Measurements from ENCODE around the gene ALOX5.
"Not testable (repeated sequence)": the region's sequence is repeated elsewhere in the genome, so short reads cannot be mapped to it uniquely, and the experiment has no call there.

ALOX5 gene

GRCh38 chr10:45373576-45374349, at the start of gene ALOX5:
Gene ALOX5, plus strand, starts transcription at chr10:45374216. Its CDS starts 64 bp downstream, at chr10:45374280.
- peak; percentile 78 to 89 for DNase-seq

- no peak for DNase-seq
These were observed 48.9 kb upstream of the ALOX5 start for GRCh38 chr10:45325116-45325515.

- DNase-seq = not testable (repeated sequence)
These were observed 47.2 kb upstream of the ALOX5 start for GRCh38 chr10:45326864-45327263.

GRCh38 chr10:45331824-45332223, 42.2 kb upstream of the ALOX5 start:
- not testable (repeated sequence) for DNase-seq

- no peak for DNase-seq
These were observed 34.1 kb upstream of the ALOX5 start for GRCh38 chr10:45339894-45340293.

- not testable (repeated sequence) for DNase-seq
These were observed 33.6 kb upstream of the ALOX5 start for GRCh38 chr10:45340420-45340819.

- not testable (repeated sequence) for DNase-seq
These were observed 27.2 kb upstream of the ALOX5 start for GRCh38 chr10:45346652-45347335.

- DNase-seq = not testable (repeated sequence)
These were observed 26.6 kb upstream of the ALOX5 start for GRCh38 chr10:45347464-45347863.

- not testable (repeated sequence) for DNase-seq
These were observed 25.7 kb upstream of the ALOX5 start for GRCh38 chr10:45348196-45348765.

GRCh38 chr10:45353186-45353585, 20.8 kb upstream of the ALOX5 start:
- DNase-seq = no peak

GRCh38 chr10:45354261-45354660, 19.8 kb upstream of the ALOX5 start:
- DNase-seq = no peak

- no peak for DNase-seq
These were observed 18.5 kb upstream of the ALOX5 start for GRCh38 chr10:45355494-45355893.

- peak in 1 of 2 experiments; percentile 12 for DNase-seq
These were observed 15.1 kb upstream of the ALOX5 start for GRCh38 chr10:45358961-45359360.

GRCh38 chr10:45361983-45362799, 11.8 kb upstream of the ALOX5 start:
- peak; percentile 59 to 64 for DNase-seq

GRCh38 chr10:45367643-45368042, 6.4 kb upstream of the ALOX5 start:
- not testable (repeated sequence) for DNase-seq

- no peak for DNase-seq
These were observed 5.8 kb upstream of the ALOX5 start for GRCh38 chr10:45368181-45368580.

- DNase-seq = peak; percentile 88 to 95
These were observed 3.6 kb upstream of the ALOX5 start for GRCh38 chr10:45370202-45370955.

GRCh38 chr10:45371560-45371959, 2.5 kb upstream of the ALOX5 start:
- DNase-seq = no peak

- no peak for DNase-seq
These were observed 1.6 kb upstream of the ALOX5 start for GRCh38 chr10:45372251-45372951.

GRCh38 chr10:45373003-45373575, 927 bp upstream of the ALOX5 start:
- DNase-seq = peak; percentile 17 to 72
